ENCODE results near the gene HRH3. TPM values are rescaled to one million over a fixed set of nuclear protein-coding genes. Genes with fewer than 3 reads are reported as not detected.

HRH3 gene
- total RNA-seq, 1 experiment from 2014 or later = not detected

DNA sequence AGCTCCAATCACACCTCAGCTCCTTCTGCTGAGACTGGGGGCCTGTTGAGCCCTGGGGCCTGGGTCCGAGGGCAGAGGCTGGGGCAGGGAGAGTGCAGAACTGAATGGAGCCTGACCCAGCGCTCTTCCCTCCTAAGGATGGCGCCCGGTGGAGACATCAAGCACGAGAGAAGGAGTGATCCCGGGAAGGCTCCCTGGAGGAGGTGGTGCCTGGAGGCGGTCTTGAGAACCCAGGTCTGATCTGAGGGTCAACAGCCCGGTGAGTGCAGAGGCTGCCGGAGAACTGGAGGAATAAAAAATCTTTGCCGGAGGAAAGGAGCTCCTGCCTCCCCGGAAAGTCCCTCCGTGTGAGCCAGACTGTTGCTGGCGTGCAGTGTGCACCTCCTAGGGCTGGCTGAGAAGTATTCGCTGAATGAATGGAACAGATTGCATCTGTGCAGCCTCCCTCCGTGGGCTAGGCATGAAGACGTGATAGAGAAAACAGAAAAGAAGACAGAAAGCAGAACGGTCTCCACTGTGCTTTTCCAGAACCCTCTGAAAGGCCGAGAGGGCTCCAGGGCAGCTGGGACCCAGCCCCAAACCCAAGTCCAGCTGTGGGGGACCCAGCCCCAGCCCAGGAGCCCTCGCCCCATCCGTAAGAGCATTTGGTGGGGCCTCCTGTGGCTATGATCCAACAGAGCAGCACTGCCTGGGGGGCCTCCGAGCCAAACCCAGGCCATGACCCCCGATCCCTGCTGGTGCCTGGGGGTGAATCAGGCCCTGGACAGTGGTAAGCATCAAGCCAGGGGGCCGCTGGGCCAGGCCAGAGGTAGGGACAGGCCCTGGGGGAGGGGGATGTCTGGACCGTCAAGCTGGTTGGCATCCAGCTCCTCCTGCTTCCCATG, 6.9 kb upstream of the HRH3 start:
- BruUV-seq (replicated peaks) = no TSS peak
- Mint-ChIP-seq H3K27me3 (ENCODE audit: insufficient read depth, unreplicated experiment) (peaks cover 48% of the 10 kb centered on the region), H3K9me3 (ENCODE audit: unreplicated experiment) (no peaks in the 10 kb centered on the region), H3K4me3 (ENCODE audit: unreplicated experiment) (no peak overlapping the region), H3K36me3 (ENCODE audit: insufficient read depth, unreplicated experiment) (no peaks in the 10 kb centered on the region), H3K4me1 (ENCODE audit: insufficient read depth, unreplicated experiment) (no peaks in the 10 kb centered on the region), H3K27ac (ENCODE audit: low read depth, unreplicated experiment) (no peak overlapping the region)
- intact Hi-C loops (cut with micrococcal nuclease) = no loop called here
- no peak for DNase-seq (ENCODE audit: unreplicated experiment)
- TF ChIP-seq, protein P1, sequence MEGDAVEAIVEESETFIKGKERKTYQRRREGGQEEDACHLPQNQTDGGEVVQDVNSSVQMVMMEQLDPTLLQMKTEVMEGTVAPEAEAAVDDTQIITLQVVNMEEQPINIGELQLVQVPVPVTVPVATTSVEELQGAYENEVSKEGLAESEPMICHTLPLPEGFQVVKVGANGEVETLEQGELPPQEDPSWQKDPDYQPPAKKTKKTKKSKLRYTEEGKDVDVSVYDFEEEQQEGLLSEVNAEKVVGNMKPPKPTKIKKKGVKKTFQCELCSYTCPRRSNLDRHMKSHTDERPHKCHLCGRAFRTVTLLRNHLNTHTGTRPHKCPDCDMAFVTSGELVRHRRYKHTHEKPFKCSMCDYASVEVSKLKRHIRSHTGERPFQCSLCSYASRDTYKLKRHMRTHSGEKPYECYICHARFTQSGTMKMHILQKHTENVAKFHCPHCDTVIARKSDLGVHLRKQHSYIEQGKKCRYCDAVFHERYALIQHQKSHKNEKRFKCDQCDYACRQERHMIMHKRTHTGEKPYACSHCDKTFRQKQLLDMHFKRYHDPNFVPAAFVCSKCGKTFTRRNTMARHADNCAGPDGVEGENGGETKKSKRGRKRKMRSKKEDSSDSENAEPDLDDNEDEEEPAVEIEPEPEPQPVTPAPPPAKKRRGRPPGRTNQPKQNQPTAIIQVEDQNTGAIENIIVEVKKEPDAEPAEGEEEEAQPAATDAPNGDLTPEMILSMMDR (IDR thresholded peaks at IDR 0.05; ENCODE audit: unreplicated experiment) = no peak
- ChIA-PET CTCF (interaction anchor here (0.6 to 0.7 kb wide), 2 partner anchors 48 to 215 kb away, joined by 3 read pairs; no protein-coding TSS in a partner anchor), POLR2A (interaction anchor here (0.6 kb wide), 1 partner anchor 58 kb away, joined by 3 read pairs; no protein-coding TSS in a partner anchor)

DNA sequence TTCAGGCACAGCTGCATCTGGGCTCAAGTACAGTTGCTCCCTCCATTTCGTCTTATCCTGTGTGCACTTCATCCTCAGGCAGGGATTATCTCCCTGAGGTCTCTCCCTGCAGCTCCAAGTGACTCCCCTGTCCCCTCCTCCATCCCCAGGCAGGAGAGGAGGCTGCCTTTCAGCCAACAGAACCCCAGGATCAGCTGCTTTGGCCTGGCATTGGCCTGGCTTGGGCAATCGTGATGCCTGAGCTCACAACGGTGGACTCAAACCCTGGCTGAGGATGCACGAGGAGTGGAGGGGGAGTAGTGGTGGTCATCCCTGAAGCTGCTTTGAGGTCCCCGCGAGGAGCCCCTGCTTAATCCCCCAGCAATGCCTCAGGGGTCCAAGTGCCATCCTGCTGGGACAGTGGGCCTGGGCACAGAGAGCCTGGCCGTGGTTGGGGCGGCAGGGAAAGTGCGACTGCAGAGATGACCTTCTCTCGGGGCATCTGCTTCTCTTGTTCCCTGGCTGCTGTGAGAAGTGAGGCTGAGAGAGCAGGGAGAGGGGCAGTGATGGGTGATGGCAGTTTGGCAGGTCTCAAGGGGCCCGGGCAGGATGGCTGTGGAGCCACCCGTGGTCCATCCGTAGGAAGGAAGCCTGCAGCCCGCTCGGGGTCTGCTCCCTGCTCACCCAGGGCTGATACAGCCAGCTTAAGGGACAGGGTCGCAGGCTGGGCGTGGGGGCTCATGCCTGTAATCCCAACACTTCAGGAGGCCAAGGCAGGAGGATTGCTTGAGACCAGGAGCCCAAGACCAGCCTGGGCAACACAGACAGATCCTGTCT, 6.0 kb upstream of the HRH3 start:
- POLR2A ChIA-PET = interaction anchor here (0.6 to 1.2 kb wide), 3 partner anchors 10 to 179 kb away, joined by 3 read pairs; no protein-coding TSS in a partner anchor
- intact Hi-C loops (cut with micrococcal nuclease) = no loop called here

GRCh38 chr20:62225026-62225425, 4.9 kb upstream of the HRH3 start:
- no peak overlapping the region for H3K27ac Mint-ChIP-seq (ENCODE audit: low read depth, unreplicated experiment)
- no peak for DNase-seq (ENCODE audit: unreplicated experiment)
- H3K36me3 Mint-ChIP-seq (ENCODE audit: insufficient read depth, unreplicated experiment) = no peaks in the 10 kb centered on the region
- H3K27me3 Mint-ChIP-seq (ENCODE audit: insufficient read depth, unreplicated experiment) = peaks cover 60% of the 10 kb centered on the region
- BruUV-seq (replicated peaks) = no TSS peak
- intact Hi-C loops (cut with micrococcal nuclease) = no loop called here
- H3K4me1 Mint-ChIP-seq (ENCODE audit: insufficient read depth, unreplicated experiment) = no peaks in the 10 kb centered on the region
- H3K9me3 Mint-ChIP-seq (ENCODE audit: unreplicated experiment) = no peaks in the 10 kb centered on the region
- H3K4me3 Mint-ChIP-seq (ENCODE audit: unreplicated experiment) = no peak overlapping the region
- TF ChIP-seq, protein P1 (IDR thresholded peaks at IDR 0.05; ENCODE audit: unreplicated experiment) = no peak
- CTCF ChIA-PET = no interaction called here
- POLR2A ChIA-PET = interaction anchor here (0.6 to 1.2 kb wide), 3 partner anchors 11 to 178 kb away, joined by 3 read pairs; no protein-coding TSS in a partner anchor

More for the DNA sequence above, 6.0 kb upstream of the HRH3 start:
- TF ChIP-seq, protein P1 (IDR thresholded peaks at IDR 0.05; ENCODE audit: unreplicated experiment) = no peak
- no peak for DNase-seq (ENCODE audit: unreplicated experiment)
- Mint-ChIP-seq H3K4me3 (ENCODE audit: unreplicated experiment) (no peak overlapping the region), H3K4me1 (ENCODE audit: insufficient read depth, unreplicated experiment) (no peaks in the 10 kb centered on the region), H3K27me3 (ENCODE audit: insufficient read depth, unreplicated experiment) (peaks cover 55% of the 10 kb centered on the region), H3K36me3 (ENCODE audit: insufficient read depth, unreplicated experiment) (no peaks in the 10 kb centered on the region), H3K27ac (ENCODE audit: low read depth, unreplicated experiment) (no peak overlapping the region), H3K9me3 (ENCODE audit: unreplicated experiment) (no peaks in the 10 kb centered on the region)
- CTCF ChIA-PET = interaction anchor here (0.6 to 0.7 kb wide), 2 partner anchors 49 to 214 kb away, joined by 3 read pairs; no protein-coding TSS in a partner anchor
- no TSS peak for BruUV-seq (replicated peaks)
